ENCODE measurements around the gene IGHMBP2. TPM values are rescaled to one million over a fixed set of nuclear protein-coding genes. Genes with fewer than 3 reads are reported as not detected.

The IGHMBP2 gene
- total and polyA plus RNA-seq, 2 of the 8 experiments (the other 6 are each of a cell fraction or from before 2014, with no cell fraction given), result 8.4 to 17.6 TPM

DNA sequence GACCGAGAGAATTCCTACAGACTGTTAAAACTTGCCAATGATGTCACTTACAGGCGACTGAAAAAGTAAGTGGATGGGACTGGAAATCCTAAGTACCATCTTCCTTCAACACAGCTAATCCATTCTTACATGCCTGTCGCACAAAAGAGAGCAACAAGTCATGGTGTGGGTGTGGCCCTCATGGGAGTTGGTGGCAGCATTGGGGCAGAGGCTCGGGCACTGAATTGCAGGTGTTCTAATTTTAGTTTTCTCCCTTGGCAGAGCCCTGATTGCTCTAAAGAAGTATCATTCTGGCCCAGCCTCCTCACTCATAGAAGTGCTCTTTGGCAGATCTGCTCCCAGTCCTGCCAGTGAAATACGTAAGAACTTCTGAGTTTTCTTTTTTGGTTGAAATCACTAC, 4.6 kb downstream of the IGHMBP2 start (continued):
- TF ChIP-seq CTBP2 (IDR thresholded peaks at IDR 0.05; ENCODE audit: borderline replicate concordance, insufficient read depth, insufficient read length, low read length) (no peak), CBX5 (IDR thresholded peaks at IDR 0.05; ENCODE audit: low read depth, low read length) (no peak), MAFK (IDR thresholded peaks at IDR 0.05; ENCODE audit: low read depth, low read length) (no peak), CHD1 (IDR thresholded peaks at IDR 0.05; ENCODE audit: low read depth, low read length) (no peak), TEAD4 (IDR thresholded peaks at IDR 0.05; ENCODE audit: low read depth, low read length) (no peak), FOSL1 (IDR thresholded peaks at IDR 0.05; ENCODE audit: insufficient read depth, low read depth, low read length) (no peak), TAF7 (optimal IDR thresholded peaks at IDR 0.05; ENCODE audit: borderline replicate concordance, low read depth, low read length) (no peak)
- TF ChIP-seq, protein P1, sequence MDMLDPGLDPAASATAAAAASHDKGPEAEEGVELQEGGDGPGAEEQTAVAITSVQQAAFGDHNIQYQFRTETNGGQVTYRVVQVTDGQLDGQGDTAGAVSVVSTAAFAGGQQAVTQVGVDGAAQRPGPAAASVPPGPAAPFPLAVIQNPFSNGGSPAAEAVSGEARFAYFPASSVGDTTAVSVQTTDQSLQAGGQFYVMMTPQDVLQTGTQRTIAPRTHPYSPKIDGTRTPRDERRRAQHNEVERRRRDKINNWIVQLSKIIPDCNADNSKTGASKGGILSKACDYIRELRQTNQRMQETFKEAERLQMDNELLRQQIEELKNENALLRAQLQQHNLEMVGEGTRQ (IDR thresholded peaks at IDR 0.05; ENCODE audit: low read length), result no peak

Measured in H1 (cell line).